HG03442 (cell line): ENCODE data around the gene GPR87.

Source experiments
- ATAC-seq: cut with Tn5 transposase; IDR thresholded peaks from one replicate; pipeline ENCODE4 v1.9.1; 2021; ENCODE audit warnings: mild to moderate bottlenecking, moderate library complexity; ENCODE audit not compliant: unreplicated experiment

GPR87 gene

DNA sequence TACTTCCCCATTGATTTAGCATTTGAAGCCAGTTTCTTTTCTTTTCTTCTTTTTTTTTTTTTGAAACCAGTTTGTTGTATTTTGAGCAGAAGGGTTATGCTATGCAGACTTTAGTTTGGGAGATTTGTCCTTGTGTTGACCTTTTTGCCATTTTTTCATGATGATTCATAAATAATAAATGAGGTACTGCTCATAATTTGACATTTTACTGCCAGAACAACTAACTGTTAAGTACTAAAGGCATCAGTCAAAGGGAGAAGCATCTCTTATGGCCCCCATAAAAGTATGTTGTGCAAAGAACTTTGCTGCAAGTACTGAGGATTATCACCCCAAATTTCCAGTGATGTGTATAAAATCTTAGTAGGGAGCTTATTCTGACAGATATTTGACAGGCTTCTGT lies 1.7 kb upstream of the GPR87 start:
- ATAC-seq = no peak

DNA sequence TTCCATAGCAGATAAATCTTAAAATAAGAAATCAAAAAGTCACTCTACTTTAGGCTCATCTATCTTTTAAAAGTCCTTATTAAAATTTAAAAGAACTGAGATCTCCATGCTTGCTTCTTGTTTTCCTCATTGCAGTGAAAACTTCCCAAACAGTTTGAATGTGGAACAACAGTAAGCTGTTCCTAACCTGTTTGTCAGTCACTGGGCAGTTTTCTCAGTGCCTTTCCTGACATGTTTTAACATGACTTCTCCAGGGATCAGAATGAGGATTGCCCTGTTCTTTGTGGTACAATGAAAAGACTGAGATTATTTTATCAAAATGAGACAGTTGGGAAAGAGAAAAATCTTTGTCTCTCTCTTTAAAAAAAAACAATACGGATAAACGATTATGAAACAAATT lies 774 bp downstream of the GPR87 start:
- ATAC-seq = no peak

DNA sequence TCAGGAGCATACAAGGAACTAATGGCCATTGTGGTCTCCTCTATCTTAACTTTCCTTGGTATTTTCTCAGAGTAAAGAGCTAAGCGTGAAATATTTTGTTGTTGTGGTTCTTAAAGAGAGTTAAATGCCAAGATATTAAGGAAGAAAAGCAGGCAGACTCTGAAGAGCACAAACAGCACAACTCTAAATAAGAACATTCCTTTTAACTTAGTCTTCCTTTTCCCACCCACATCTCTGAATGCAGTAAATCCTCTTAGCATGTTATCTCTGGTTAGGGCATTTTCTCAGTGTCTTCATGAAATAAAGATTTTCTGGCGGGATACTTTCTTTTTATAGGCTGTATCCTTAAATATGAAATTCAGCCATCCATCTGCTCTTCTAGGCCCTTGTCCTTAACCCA lies 1.5 kb downstream of the GPR87 start:
- no peak for ATAC-seq

DNA sequence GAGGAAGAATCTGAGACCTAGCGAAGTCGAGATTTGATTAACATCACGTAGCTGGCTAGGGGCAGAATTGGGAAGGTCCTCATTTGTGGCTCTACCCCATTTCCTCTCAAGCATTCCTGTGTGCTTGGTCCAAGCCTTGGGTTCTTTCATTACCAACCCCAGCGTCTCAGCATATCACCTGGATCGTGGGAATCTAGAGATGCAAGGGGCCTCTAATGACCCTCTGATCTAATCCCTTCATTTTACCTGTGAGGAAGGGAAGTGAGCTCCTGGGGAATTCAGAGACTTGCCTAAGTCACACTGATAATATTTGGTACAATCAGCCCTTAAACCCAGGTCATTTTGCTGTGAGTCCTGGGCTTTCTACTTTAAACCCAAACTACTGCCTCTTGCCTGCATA lies 2.0 kb downstream of the GPR87 start:
- ATAC-seq = no peak

DNA sequence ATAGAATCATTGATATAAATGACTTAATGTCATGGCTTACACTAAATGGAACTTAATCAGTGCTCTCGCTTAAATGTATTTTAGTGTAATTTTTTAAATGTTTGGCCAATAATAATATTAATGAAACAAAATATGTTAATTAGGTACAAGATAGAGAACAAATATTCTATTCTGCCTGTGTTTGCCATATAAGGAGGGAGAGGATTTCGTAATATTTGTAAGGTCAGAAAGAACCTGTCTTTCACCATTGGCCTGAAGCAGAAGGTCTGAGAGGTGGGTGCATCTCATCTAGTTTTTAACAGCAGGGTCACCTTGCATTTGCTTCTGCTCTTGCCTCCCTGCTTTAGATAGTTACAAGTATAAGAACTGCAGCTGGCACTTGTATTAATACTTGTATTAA lies 2.5 kb downstream of the GPR87 start:
- no peak for ATAC-seq

DNA sequence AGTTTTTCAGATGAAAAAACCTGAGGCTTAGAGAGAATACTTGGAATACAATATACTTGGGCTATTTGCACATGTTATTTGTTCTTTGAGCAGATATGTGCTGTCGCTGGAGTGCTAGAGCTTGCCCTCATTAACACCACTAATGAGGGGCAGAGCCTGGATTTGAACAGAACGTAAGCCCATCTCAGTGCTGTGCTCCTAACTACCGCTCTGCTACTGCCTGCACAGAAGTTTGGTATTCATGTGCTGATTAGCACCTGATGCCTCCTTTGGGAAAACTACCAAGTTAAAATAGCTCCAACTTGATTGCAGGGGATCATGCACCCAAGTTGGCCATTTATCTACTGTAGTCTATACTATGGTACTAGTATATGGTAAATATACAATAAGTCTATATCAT lies 3.6 kb downstream of the GPR87 start:
- ATAC-seq = no peak

DNA sequence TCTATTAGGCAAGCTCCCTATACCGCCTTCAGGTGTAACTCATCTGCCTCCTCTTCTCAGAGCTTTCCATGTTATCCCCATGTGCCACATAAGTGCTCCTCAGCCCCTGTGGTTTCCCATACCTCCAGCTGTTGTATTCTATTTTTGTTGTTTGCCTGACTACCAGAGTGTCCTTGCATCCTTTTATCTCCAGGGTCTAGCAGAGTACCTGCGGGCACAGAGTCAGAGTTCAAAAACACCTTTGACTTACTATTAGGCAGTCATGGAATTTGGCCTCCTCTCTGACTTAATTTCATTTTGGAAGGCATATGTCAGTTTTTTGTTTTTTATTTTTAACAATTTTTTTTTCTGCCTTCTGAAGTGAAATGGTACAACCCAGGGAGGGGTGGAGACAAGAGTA lies 7.1 kb downstream of the GPR87 start:
- ATAC-seq = no peak

DNA sequence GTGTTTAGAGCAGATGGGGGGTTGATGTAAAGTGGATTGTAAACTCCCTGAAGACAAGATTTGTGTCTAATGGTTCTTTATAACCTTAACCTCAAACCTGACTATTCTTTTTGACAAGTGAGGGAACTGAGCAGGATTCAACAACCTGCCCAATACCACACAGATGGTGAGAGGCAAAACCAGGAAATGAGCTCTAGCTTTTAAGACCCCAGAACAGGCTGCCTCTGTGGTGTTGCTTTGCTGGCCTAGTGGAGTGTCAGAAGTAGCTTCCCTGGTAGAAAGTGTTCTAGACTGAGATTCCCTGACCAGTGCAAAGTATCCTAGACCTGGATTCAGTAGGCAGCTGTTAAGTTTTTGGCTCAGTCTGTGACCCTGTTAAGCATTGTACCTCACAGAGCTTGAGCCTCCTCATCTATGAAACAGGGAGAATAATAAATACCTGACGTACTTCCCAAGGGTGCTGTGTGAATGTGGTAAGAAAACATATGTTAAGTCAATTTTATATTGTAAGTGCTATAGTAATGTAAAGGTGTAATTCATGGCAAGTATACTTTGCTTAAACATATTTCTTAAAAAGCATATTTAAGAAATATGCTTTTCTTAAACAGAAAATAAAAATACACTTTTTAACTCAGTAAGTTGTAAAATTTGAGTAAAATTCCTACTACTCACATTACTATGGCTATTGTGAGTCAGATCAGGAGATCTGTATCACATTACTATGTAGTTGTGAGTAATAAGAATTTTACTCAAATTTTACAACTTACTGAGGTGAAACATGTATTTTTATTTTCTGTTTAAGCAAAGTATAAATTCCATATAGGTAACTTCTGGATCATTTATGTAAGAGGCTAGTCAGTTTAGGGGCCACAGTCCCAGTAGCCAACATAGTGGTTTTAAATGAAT lies 8.8 kb downstream of the GPR87 start:
- no peak for ATAC-seq

DNA sequence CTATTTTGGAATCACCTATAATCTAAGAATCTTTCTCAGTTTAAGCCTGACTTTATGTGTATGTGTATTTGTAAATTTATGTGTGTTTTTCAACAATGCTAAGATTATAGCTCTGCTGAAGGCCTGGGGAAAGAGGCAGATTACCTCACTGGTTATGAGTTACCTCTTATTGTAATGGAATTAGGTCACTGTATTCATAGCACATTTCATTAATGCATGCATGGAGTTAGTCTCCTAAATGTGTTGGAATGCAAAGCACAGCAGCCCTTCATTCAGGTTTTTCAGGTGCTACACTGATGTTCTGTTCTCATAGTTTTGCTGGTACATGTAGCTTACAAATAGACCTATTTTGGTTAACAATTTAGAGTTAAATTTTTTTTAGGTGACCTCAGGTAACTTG lies 9.5 kb downstream of the GPR87 start:
- ATAC-seq = no peak

DNA sequence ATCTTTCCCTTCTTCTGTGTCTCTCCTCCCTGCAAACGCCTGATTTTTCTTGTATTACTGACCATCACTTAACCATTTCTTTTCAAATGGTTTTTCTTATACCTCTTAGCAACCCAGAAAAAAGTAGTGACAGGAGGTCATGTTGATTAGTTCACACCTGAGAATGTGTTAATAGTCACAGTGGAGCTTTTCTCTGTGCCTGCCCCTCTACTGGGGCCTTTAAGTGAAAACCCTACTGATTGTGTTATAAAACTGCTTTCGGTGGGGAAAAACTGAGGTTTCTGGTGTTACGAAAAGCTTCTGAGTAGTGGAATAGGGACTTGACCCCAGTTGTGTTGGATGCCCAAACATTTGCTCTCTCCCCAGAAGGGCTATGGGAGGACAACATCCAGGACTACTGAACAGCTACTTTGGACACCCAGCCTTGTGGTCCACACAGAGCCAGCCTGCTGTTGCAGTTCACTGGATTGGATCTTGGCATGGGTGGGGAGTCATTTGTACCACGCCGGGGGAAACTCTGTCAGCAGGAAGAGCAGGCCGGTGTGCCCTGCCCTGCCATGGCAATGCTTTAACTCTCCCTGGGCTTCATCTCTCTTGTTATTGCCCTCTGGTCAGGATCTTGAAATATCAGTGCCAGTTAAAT lies 10.3 kb downstream of the GPR87 start:
- ATAC-seq = no peak

DNA sequence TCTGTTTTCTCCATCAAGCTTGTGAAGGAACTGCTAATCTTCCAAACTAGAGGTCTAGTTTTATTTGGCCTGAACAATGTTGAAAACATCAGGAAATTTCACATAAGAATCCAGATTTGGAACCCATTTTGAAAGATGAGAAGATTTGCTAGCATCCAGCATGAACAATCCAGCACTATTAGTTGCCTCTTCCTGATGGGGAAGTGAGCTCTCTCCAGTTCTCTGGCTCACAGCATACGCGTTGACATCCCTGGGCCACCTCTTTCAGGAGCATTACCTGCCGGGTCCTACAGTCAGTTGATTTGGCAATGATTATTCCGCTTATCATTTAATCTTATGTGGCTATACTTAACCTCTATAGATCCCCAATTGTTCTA lies 10.9 kb downstream of the GPR87 start:
- ATAC-seq = no peak

DNA sequence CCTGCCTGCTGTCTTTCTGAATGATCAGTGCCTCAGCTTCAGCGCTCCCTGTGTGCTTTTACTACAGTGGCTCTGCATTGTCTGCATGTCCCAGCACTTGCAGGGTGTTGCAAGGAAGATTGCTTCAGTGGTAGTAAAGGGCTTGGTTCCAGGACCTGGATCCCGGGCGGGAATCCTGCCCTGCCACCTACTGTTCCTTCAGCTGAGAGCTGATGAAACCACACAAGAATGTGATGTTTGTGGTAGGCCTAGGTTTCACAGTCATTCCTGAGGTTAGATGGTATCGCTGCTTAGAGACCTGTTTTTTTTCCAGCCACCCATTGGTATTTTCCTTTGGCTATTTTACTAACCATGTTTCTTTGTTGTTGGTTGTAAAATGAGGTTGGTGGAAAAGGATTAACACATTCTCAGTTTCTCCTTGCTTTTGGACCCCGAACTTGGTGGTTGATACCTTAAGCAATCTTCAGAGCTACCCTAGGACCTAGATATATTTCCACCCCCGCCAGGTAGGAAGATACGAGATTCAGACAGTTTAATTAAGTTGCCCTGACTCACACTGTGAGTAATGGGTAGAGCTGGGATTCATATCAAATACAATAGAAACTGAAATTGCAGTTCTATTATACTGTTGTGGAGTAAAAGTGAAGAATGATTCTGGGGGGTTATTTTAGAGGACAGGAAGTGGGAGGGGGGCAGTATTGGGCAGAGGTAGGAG lies 11.4 kb downstream of the GPR87 start:
- ATAC-seq = no peak

DNA sequence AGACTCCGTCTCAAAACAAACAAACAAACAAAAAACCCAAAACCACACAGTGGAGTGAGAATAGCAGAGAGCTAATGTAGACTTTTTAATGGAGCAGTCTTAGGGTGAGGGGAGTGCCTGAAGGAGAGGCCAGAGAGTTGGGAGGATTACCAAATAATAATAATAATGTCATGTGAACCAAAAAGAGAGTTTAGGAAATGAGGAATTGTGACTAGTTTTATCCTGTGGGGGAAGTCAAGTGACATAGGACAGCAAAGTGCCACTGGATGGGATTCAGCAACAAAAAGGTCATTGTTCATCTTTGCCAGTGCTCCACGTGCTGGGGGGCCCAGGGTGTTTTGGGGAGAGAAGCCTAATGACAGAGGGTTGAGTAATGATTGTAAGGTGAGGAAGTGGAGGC lies 12.9 kb downstream of the GPR87 start:
- ATAC-seq = no peak

DNA sequence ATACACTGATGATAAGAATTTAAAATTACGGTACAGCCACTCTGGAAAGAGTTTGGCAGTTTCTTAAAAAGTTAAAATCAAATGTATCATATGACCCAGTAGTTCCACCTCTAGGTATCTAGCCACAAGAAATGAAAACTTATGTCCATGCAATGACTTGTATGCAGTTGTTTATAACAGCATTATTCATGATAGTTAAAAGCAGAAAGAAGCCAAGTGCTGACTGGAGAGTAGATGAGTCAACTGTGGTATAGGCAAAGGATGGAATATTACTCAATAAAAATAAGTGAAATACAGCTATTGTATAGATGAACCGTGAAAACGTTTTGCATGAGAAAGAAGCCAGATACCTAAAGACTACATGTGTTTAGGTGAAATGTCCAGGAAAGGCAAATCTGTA lies 14.8 kb downstream of the GPR87 start:
- no peak for ATAC-seq

DNA sequence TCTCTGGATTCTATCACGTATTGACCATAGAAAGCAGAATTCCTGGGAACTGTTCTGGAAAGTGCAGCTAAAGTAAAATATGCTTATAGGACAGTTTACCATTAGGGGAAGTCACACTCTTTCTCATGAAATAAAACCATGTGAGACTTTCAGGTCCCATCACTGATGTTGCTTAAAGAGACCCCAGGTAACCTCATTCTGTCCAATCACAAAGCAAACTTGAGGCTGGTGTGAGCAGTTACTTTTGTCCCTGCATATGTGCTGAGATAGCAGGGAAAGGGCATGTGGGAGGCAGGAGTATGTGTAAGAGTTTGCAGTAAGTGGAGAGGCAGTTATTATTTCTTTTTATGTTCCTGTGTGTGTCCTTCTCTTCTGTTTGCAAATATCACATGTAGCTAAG lies 16.1 kb downstream of the GPR87 start:
- no peak for ATAC-seq

DNA sequence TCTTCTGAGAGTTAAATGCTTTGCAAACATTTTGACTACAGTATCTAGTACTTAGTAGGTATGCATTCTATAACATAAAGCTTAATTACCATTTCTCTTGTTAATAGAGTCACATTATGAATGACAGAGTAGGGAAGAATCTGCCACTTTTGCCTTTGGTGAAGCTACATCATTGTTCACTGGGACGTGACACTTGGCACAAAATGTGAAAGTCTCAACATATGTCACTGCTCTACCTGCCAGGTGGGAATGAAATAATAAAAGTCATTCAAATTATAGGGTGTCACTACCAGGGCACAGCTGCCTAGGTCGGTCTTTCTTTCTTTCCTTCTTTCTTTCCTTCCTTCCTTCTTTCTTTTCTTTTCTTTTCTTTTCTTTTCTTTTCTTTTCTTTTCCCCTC lies 17.6 kb downstream of the GPR87 start:
- no peak for ATAC-seq

DNA sequence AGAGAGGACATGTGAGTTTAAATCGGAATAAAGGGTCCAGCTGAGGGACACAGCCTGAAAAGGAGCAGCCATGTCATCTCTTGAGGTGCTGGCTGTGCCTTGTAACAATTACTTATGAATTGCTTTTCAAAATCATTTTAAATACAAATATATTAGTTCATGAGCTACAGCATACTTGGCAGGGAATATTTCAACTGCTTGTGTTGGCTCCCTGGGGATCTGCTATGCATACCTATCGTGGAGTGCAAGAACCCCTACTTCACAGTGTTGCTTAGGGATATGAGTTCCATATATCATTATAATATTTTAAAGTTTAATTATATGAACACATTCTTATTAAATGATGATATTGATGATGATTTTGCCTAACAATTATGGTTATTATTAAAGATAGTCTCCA lies 19.2 kb downstream of the GPR87 start:
- no peak for ATAC-seq

DNA sequence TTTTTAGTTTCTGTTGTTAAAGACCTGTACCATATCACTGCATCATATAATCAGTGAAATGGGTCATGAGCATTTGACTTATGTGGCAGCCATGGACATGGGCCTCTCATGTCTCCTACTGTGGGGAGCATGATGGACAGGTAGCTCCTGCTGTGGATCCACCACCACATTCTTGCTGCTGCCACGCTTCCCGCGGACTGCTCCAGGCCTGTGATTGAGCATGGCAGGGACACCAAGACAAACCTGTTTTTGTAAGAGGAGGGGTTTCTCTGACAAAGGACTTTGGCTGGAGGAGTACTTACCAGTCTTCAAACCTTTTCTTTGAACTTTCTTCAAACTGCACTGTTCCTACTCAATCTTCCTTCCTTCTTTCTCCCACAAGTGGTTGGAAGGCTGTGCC lies 20.4 kb downstream of the GPR87 start:
- no peak for ATAC-seq

DNA sequence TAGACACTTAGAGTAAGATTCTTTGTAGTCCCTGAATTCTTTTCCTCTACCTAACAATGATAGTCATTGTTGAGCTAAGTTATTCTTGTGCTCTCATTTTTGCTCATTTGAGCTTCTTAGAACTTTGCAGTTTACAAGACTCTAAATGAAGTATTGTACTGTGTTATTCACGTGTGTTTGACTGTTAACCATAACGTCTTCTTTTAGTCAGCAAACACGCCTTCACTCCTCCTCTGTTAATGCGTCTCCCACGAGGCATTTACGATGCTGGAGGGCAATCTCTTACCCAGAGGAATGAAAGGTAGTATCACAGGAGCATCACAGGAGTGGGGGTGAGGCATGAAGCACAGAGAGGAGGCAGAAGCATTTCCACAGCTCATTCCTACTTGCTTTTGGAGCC lies 23.5 kb downstream of the GPR87 start:
- ATAC-seq = no peak

DNA sequence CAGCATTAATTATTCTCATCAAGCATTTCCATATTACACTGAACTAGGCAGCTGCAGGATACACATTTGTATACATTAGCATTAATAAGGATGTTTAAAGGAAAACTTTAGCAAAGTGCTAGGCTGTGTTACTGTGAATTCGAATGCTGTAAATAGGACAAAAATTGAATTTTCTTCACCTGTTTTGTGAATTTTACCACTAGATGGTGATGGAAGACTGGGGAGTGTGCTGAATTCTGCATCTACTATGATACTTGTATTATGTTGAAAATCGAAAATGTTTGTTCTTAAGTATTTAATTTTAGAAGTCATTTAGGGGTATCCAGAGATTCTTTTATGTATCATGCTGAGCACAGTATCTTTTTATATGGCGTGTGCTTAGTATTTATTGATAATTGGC lies 25.9 kb downstream of the GPR87 start:
- ATAC-seq = no peak

DNA sequence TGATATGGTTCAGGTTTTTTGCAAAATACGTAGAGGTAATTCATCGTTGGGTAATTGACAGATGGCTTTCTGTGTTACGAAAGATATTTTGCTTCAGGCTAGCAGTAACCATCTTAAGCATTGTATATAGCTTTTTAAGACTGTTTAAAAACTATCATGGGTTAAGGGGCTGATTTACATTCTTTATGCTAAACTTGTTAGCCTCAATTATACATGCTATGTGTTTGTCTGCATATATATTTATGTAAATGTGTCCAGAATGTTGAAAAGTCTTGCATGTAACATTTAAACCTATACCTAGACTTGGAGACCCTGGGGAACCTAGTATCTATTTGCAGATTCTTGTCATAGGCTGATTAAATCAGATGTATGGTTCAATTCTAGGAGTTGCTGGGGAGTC lies 27.2 kb downstream of the GPR87 start:
- ATAC-seq = no peak

DNA sequence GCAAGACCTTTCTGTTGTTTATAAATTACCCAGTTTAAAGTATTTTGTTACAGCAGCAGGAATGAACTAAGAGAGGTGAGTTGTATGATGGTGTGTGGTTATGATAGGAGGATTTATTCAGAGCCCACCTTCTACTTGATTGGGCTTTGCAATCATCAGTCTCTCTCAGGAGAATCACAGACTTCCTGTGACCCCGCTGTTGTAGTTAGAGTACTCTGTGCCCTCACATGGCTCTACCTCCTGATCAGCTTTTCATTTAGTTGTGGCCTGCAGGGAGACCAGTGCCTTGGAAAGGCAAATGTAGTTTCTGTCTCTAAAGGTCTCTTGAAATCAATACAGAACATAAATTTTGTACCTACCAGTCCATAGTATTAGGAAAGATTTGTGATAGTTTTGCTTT lies 30.7 kb downstream of the GPR87 start:
- no peak for ATAC-seq
